OCI-LY7 (cell line): ENCODE measurements around the gene PRADC1. TPM values are rescaled to one million over a fixed set of nuclear protein-coding genes. Genes with fewer than 3 reads are reported as not detected.

Experiments
- BruUV-seq: library from RNA; stranded (reverse); fragments of 400-500 nt; replicated peaks from 2 replicates; lab custom pipeline; 2021; lab: Mats Ljungman, UMichigan
- CTCF ChIA-PET: fragments of 300-600 bp; sonication (Branson Sonifier 250); formaldehyde crosslinking; loops from one replicate; lab custom pipeline; 2022; ENCODE audit warnings: antibody characterized with exemption; ENCODE audit not compliant: unreplicated experiment; lab: Charles Lee
- POLR2A ChIA-PET: fragments of 300-600 bp; sonication (Branson Sonifier 250); formaldehyde crosslinking; loops from one replicate; lab custom pipeline; 2022; ENCODE audit warnings: antibody characterized with exemption; lab: Charles Lee
- DNase-seq: peaks from one replicate; pipeline ENCODE4 v3.0.0-alpha.2; 2015; ENCODE audit warnings: low spot score
- H2AFZ ChIP-seq: fragments of 200-600 bp; sonication (generic), shearing (Covaris generic); 2 replicates; pipeline ENCODE4 v1.6.1; 2014; ENCODE audit warnings: mild to moderate bottlenecking, antibody characterized with exemption, low read length, moderate library complexity
- H3K27ac ChIP-seq: fragments of 200-600 bp; sonication (generic); 2 replicates; pipeline ENCODE4 v1.5.1; 2014; ENCODE audit warnings: mixed run types, low read depth, mild to moderate bottlenecking, moderate library complexity, low read length, inconsistent platforms; ENCODE audit not compliant: poor library complexity, severe bottlenecking
- H3K36me3 ChIP-seq: fragments of 200-600 bp; sonication (generic); 2 replicates; pipeline ENCODE4 v1.6.1; 2014; ENCODE audit warnings: mild to moderate bottlenecking, antibody characterized with exemption, low read length, moderate library complexity, mixed read lengths; ENCODE audit not compliant: insufficient read depth
- H3K4me1 ChIP-seq: fragments of 200-600 bp; sonication (generic); 2 replicates; pipeline ENCODE4 v1.5.1; 2014; ENCODE audit warnings: mild to moderate bottlenecking, low read length; ENCODE audit not compliant: insufficient read depth, poor library complexity, severe bottlenecking
- H3K4me2 ChIP-seq: fragments of 200-600 bp; sonication (generic); 2 replicates; pipeline ENCODE4 v1.6.1; 2014; ENCODE audit warnings: mild to moderate bottlenecking, low read length
- H3K4me3 ChIP-seq: fragments of 200-600 bp; sonication (generic); 2 replicates; pipeline ENCODE4 v1.5.1; 2014; ENCODE audit warnings: mild to moderate bottlenecking, low read depth, low read length; ENCODE audit not compliant: poor library complexity, severe bottlenecking
- H3K79me2 ChIP-seq: fragments of 200-600 bp; sonication (generic); 2 replicates; pipeline ENCODE4 v1.6.1; 2016; ENCODE audit warnings: low read depth, mild to moderate bottlenecking, low read length, moderate library complexity, mixed read lengths; ENCODE audit not compliant: insufficient read depth
- H3K9me2 ChIP-seq: fragments of 200-600 bp; sonication (generic); 2 replicates; pipeline ENCODE4 v1.6.1; 2016; ENCODE audit warnings: mild to moderate bottlenecking, low read length, mixed read lengths; ENCODE audit not compliant: insufficient read depth
- H3K9me3 ChIP-seq: fragments of 200-600 bp; sonication (generic); 2 replicates; pipeline ENCODE4 v1.6.1; 2014; ENCODE audit warnings: mild to moderate bottlenecking, mixed run types, low read length, mixed read lengths
- H4K20me1 ChIP-seq: fragments of 200-600 bp; sonication (generic); 2 replicates; pipeline ENCODE4 v1.6.1; 2014; ENCODE audit warnings: mild to moderate bottlenecking, antibody characterized with exemption, low read length, moderate library complexity, mixed read lengths; ENCODE audit not compliant: insufficient read depth
- EZH2phosphoT487 ChIP-seq: fragments of 200-600 bp; sonication (generic); IDR thresholded peaks from 2 replicates; pipeline ENCODE4 v1.6.1; 2018; ENCODE audit warnings: low read depth, borderline replicate concordance, mild to moderate bottlenecking, mixed run types, antibody characterized with exemption, low read length, moderate library complexity, mixed read lengths
- intact Hi-C: fragments of 100-400 bp; cut with micrococcal nuclease; formaldehyde crosslinking; loops from one replicate; pipeline ENCODE4 v1.10.0; 2022; ENCODE audit not compliant: unreplicated experiment
- total RNA-seq, 2 experiments: library from RNA; depleted of rRNA in 1 of 2; stranded (reverse); fragments of >200 nt in 1 of 2; shearing (Covaris generic) in 1 of 2; gene quantifications; 2 replicates each; pipeline ENCODE4 v1.2.3, GENCODE V29; 2014 to 2022
- TF ChIP-seq, protein P1 (sequence below): fragments of 200-600 bp; sonication (generic); conservative IDR thresholded peaks from 2 replicates; pipeline ENCODE4 v1.5.1; 2014; ENCODE audit warnings: mild to moderate bottlenecking, antibody characterized with exemption, low read length, moderate library complexity, mixed read lengths

Gene PRADC1
- total RNA-seq, 2 experiments from 2014 or later = 23.0 to 25.9 TPM

DNA sequence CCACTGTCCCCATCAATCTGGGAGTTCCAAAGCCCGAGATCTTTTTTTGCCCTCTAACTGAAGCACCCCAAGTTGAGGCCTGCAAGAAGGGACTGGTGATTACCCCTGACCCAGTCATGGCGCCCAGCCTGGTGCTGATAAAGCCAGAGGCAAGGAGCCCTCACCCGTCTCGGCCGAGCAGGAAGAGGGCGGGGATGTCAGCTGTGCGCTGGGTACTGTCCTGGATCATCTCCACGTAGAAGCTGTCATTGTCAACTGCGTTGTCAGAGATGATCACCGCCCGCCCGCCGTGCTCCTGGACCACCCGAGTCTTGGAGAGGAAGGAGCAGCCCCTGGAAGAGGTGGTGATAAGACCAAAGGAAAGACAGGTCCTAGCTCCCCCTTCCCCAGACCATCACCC is 4.4 kb downstream of the PRADC1 start:
- DNase-seq = no peak
- Histone ChIP-seq H4K20me1 (no peaks in the 10 kb centered on the region), H2AFZ (no peak overlapping the region), H3K9me2 (no peaks in the 10 kb centered on the region), H3K36me3 (peaks cover 62% of the 10 kb centered on the region), H3K79me2 (no peaks in the 10 kb centered on the region), H3K27ac (no peak overlapping the region), H3K9me3 (no peaks in the 10 kb centered on the region), H3K4me2 (no peak overlapping the region), H3K4me3 (no peak overlapping the region), H3K4me1 (peaks cover 3% of the 10 kb centered on the region)
- ChIA-PET POLR2A (interaction anchor here (0.8 kb wide), 1 partner anchor 13 kb away, joined by 3 read pairs; no protein-coding TSS in a partner anchor), CTCF (no interaction called here)
- BruUV-seq = no TSS peak
- no peak for TF ChIP-seq EZH2phosphoT487
- TF ChIP-seq, protein P1, sequence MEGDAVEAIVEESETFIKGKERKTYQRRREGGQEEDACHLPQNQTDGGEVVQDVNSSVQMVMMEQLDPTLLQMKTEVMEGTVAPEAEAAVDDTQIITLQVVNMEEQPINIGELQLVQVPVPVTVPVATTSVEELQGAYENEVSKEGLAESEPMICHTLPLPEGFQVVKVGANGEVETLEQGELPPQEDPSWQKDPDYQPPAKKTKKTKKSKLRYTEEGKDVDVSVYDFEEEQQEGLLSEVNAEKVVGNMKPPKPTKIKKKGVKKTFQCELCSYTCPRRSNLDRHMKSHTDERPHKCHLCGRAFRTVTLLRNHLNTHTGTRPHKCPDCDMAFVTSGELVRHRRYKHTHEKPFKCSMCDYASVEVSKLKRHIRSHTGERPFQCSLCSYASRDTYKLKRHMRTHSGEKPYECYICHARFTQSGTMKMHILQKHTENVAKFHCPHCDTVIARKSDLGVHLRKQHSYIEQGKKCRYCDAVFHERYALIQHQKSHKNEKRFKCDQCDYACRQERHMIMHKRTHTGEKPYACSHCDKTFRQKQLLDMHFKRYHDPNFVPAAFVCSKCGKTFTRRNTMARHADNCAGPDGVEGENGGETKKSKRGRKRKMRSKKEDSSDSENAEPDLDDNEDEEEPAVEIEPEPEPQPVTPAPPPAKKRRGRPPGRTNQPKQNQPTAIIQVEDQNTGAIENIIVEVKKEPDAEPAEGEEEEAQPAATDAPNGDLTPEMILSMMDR = no peak
- intact Hi-C loops = no loop called here

DNA sequence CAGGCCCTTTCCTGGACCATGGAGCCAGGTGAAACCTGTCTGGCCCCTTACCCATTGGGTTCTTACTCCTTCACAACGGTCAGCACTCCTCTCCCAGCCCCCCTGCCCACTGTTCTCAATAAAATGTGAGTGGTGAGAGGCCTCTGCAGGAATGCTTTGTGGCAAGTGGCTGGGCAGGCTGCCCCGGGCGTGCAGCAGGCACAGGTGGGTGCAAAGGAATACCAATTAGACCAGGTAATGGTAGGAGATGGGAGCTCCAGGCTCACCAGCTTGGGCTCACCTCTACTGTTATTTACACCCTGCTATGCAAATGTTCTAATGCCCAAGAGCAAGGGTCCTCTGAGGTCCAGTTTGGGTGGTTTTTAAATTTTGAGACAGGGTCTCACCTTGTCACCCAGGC is 6.0 kb downstream of the PRADC1 start:
- intact Hi-C loops = no loop called here
- Histone ChIP-seq H3K4me1 (no peaks in the 10 kb centered on the region), H3K36me3 (peaks cover 78% of the 10 kb centered on the region), H3K9me2 (no peaks in the 10 kb centered on the region), H3K79me2 (no peaks in the 10 kb centered on the region), H3K9me3 (no peaks in the 10 kb centered on the region), H4K20me1 (no peaks in the 10 kb centered on the region), H3K27ac (no peak overlapping the region), H2AFZ (no peak overlapping the region), H3K4me3 (no peak overlapping the region), H3K4me2 (no peak overlapping the region)
- TF ChIP-seq, protein P1 = no peak
- no peak for TF ChIP-seq EZH2phosphoT487
- ChIA-PET POLR2A (no interaction called here), CTCF (no interaction called here)
- DNase-seq = no peak
- no TSS peak for BruUV-seq

DNA sequence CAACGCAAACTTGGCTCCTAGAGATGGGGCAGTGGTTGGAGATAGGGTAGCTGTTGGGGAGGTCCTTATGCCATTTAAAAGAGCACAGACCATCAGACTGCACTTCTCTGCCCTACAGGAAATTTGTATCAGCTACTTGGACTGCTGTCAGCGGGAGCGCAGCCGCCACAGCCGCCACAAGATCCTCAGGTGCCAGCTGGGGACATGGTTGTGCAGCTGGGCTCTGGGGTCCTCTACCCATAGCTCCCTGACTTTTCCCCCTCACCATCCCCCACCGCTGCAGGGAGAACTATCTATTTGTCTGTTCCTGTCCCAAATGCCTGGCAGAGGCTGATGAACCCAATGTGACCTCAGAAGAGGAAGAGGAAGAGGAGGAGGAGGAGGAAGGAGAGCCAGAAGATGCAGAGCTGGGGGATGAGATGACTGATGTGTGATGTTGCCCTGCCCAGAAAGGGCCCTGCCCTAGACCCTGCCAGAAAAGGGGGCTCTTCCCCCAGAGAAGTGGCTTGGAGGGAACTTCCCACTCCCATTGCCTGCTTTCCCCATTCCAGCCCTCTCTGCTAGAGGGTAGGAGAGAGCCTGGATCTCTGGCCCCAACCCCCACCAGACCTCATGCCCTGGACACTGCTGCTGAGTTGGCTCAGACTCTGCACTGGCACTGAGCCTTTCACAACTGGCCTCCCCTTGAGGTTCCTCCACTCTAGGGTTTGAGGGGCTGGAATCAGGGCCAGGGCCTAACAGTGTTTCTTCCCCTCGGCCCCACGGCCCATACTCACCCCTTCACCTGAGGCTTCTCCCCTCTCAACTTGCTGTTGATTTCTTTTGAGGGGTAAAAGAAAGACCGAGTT is 7.3 kb downstream of the PRADC1 start:
- H3K27ac ChIP-seq = no peak overlapping the region
- no peaks in the 10 kb centered on the region for H3K9me3 ChIP-seq
- H2AFZ ChIP-seq = no peak overlapping the region
- H3K4me1 ChIP-seq = no peaks in the 10 kb centered on the region
- ChIA-PET CTCF (interaction anchor here (1.2 kb wide), 1 partner anchor 14 kb away, joined by 4 read pairs; no protein-coding TSS in a partner anchor), POLR2A (no interaction called here)
- no peaks in the 10 kb centered on the region for H4K20me1 ChIP-seq
- intact Hi-C loops = no loop called here
- H3K4me2 ChIP-seq = no peak overlapping the region
- no TSS peak for BruUV-seq
- no peak for DNase-seq
- H3K9me2 ChIP-seq = no peaks in the 10 kb centered on the region
- peaks cover 90% of the 10 kb centered on the region for H3K36me3 ChIP-seq
- TF ChIP-seq EZH2phosphoT487 = no peak
- TF ChIP-seq, protein P1 = no peak
- no peak overlapping the region for H3K4me3 ChIP-seq
- no peaks in the 10 kb centered on the region for H3K79me2 ChIP-seq
